ENCODE data around the gene ZNF462.

DNA sequence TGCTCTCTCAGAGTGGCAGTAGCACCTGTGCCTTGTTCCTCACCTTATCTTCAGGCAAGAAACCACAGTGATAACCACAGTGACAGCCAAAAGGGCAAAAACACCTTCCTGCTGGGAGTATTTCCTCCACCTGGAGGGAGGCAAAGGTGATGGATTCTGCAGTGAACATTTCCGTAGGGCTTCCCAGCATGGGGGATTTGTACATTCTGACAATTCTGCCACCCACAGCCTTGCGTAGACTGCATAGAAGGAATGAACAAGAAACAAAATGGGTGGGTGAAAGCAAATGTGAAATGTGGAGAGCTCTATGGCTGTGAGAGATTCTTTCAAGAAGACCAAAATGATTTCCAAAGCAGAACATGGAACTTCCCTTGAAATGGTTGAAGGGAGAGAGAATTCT, 111.4 kb downstream of the ZNF462 start:
- no peak for TF ChIP-seq RAD21 (IDR thresholded peaks at IDR 0.05; ENCODE audit: low read depth)
- TF ChIP-seq EP300 (IDR thresholded peaks at IDR 0.05; ENCODE audit: borderline replicate concordance), result no peak
- no peak for TF ChIP-seq ZBTB7A (IDR thresholded peaks at IDR 0.05; ENCODE audit: low read depth)
- TF ChIP-seq, protein P1, sequence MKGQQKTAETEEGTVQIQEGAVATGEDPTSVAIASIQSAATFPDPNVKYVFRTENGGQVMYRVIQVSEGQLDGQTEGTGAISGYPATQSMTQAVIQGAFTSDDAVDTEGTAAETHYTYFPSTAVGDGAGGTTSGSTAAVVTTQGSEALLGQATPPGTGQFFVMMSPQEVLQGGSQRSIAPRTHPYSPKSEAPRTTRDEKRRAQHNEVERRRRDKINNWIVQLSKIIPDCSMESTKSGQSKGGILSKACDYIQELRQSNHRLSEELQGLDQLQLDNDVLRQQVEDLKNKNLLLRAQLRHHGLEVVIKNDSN (IDR thresholded peaks at IDR 0.05), result no peak
- TF ChIP-seq TEAD4 (IDR thresholded peaks at IDR 0.05), result no peak
- no peak for TF ChIP-seq NFIC (IDR thresholded peaks at IDR 0.05)
- TF ChIP-seq, protein P2, sequence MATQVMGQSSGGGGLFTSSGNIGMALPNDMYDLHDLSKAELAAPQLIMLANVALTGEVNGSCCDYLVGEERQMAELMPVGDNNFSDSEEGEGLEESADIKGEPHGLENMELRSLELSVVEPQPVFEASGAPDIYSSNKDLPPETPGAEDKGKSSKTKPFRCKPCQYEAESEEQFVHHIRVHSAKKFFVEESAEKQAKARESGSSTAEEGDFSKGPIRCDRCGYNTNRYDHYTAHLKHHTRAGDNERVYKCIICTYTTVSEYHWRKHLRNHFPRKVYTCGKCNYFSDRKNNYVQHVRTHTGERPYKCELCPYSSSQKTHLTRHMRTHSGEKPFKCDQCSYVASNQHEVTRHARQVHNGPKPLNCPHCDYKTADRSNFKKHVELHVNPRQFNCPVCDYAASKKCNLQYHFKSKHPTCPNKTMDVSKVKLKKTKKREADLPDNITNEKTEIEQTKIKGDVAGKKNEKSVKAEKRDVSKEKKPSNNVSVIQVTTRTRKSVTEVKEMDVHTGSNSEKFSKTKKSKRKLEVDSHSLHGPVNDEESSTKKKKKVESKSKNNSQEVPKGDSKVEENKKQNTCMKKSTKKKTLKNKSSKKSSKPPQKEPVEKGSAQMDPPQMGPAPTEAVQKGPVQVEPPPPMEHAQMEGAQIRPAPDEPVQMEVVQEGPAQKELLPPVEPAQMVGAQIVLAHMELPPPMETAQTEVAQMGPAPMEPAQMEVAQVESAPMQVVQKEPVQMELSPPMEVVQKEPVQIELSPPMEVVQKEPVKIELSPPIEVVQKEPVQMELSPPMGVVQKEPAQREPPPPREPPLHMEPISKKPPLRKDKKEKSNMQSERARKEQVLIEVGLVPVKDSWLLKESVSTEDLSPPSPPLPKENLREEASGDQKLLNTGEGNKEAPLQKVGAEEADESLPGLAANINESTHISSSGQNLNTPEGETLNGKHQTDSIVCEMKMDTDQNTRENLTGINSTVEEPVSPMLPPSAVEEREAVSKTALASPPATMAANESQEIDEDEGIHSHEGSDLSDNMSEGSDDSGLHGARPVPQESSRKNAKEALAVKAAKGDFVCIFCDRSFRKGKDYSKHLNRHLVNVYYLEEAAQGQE (IDR thresholded peaks at IDR 0.05; ENCODE audit: low read depth), result no peak
- TF ChIP-seq, protein P3, sequence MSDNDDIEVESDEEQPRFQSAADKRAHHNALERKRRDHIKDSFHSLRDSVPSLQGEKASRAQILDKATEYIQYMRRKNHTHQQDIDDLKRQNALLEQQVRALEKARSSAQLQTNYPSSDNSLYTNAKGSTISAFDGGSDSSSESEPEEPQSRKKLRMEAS (IDR thresholded peaks at IDR 0.05), result no peak

All from Ishikawa (cell line).